Colonic mucosa (tissue), 4 donors: Measurements from ENCODE around the gene PLCL1. TPM values are rescaled to one million over a fixed set of nuclear protein-coding genes. Genes with fewer than 3 reads are reported as not detected.

ENCODE experiments used
- DNase-seq: peaks from one replicate; pipeline ENCODE4 v3.0.0-alpha.2; 2020
- H3K27ac ChIP-seq: fragments of 200-600 bp; one replicate; pipeline ENCODE4 v1.8.0; 2021
- H3K27me3 ChIP-seq: fragments of 200-600 bp; one replicate; pipeline ENCODE4 v1.8.0; 2021
- H3K36me3 ChIP-seq: fragments of 200-600 bp; one replicate; pipeline ENCODE4 v1.8.0; 2021
- H3K4me1 ChIP-seq: fragments of 200-600 bp; one replicate; pipeline ENCODE4 v1.8.0; 2021; ENCODE audit warnings: mild to moderate bottlenecking
- H3K4me3 ChIP-seq: fragments of 200-600 bp; one replicate; pipeline ENCODE4 v1.8.0; 2021
- H3K9ac ChIP-seq, 2 donors: one replicate each; pipeline ENCODE4 v1.7.0; 2013; ENCODE audit warnings: control low read depth in 2 of 2, low read depth in 2 of 2, low read length in 2 of 2
- H3K9me3 ChIP-seq: fragments of 200-600 bp; one replicate; pipeline ENCODE4 v1.8.0; 2021
- intact Hi-C: fragments of 100-400 bp; cut with DNase I; formaldehyde crosslinking; loops from one replicate; pipeline ENCODE4 v1.14.1; 2022
- total RNA-seq, 2 donors: library from RNA; stranded (reverse); fragmentation: NEBNext Ultra II Directional in 1 of 2; extraction: Animal tissue kit (Norgen Biotek cat#: 25700) in 1 of 2; gene quantifications; one replicate each; pipeline ENCODE4 v1.2.1, GENCODE V29; 2021
- TF ChIP-seq, protein P1 (sequence below): fragments of 200-600 bp; IDR thresholded peaks from one replicate; pipeline ENCODE4 v1.8.0; 2022; ENCODE audit warnings: antibody characterized with exemption, mild to moderate bottlenecking
- donor health status: healthy.
- donor health status: DM: no; HTN: no; CAD: no.
- donor health status: DM: no; HTN: no; CAD: no.

Gene PLCL1
- total RNA-seq, 2 donors from 2014 or later = 0.30 to 1.3 TPM

DNA sequence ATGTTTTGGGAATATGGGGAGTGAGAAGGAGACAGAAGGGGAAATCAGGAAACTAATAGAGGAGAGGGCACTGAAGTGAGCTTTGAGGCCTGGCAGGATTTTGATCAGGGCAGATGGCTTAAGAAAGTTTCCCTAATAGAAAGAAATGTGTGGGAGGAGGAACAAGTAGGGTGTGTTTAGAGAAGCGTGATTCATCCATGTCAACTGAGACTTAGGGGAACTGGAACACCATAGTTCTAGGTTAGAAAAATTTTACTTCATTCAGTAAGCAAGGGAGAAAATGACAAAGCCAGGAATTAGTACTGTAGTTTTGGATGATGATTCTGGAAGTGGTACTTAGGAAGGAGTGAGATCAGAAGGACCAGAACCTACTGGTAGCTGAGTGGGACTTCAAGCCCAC, 296.0 kb downstream of the PLCL1 start:
- no peak overlapping the region for H3K9ac ChIP-seq
- H3K4me3 ChIP-seq = no peak overlapping the region
- no peaks in the 10 kb centered on the region for H3K9me3 ChIP-seq
- no peak for DNase-seq
- no peaks in the 10 kb centered on the region for H3K27me3 ChIP-seq
- intact Hi-C loops = no loop called here
- H3K4me1 ChIP-seq = no peaks in the 10 kb centered on the region
- no peaks in the 10 kb centered on the region for H3K36me3 ChIP-seq
- H3K27ac ChIP-seq = no peak overlapping the region
- TF ChIP-seq, protein P1, sequence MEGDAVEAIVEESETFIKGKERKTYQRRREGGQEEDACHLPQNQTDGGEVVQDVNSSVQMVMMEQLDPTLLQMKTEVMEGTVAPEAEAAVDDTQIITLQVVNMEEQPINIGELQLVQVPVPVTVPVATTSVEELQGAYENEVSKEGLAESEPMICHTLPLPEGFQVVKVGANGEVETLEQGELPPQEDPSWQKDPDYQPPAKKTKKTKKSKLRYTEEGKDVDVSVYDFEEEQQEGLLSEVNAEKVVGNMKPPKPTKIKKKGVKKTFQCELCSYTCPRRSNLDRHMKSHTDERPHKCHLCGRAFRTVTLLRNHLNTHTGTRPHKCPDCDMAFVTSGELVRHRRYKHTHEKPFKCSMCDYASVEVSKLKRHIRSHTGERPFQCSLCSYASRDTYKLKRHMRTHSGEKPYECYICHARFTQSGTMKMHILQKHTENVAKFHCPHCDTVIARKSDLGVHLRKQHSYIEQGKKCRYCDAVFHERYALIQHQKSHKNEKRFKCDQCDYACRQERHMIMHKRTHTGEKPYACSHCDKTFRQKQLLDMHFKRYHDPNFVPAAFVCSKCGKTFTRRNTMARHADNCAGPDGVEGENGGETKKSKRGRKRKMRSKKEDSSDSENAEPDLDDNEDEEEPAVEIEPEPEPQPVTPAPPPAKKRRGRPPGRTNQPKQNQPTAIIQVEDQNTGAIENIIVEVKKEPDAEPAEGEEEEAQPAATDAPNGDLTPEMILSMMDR = no peak

DNA sequence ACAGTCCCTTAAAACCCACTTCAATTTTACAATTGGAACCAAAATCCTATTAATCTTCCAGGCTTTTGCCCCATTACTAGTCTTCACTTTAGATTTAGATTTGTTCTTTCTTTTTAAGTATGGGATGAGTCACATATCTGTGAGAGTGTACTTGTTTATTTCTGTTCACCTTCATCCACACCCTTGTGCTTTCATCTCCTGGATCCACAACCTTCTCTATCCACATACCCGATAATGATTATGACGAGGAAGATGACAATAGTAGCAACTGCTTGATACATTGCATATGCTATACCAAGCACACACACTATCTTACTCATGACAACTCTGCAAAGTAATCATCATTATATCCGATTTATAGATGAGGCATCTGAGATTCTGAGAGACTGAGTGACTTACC, 297.3 kb downstream of the PLCL1 start:
- H3K27ac ChIP-seq = no peak overlapping the region
- H3K27me3 ChIP-seq = no peaks in the 10 kb centered on the region
- H3K9ac ChIP-seq = no peak overlapping the region
- H3K9me3 ChIP-seq = no peaks in the 10 kb centered on the region
- no peak for DNase-seq
- no peak overlapping the region for H3K4me3 ChIP-seq
- intact Hi-C loops = no loop called here
- H3K4me1 ChIP-seq = no peaks in the 10 kb centered on the region
- TF ChIP-seq, protein P1 = no peak
- no peaks in the 10 kb centered on the region for H3K36me3 ChIP-seq

GRCh38 chr2:198102120-198102519, 297.7 kb downstream of the PLCL1 start:
- H3K27ac ChIP-seq = no peak overlapping the region
- H3K4me3 ChIP-seq = no peak overlapping the region
- no peaks in the 10 kb centered on the region for H3K27me3 ChIP-seq
- intact Hi-C loops = no loop called here
- H3K4me1 ChIP-seq = no peaks in the 10 kb centered on the region
- DNase-seq = no peak
- TF ChIP-seq, protein P1 = no peak
- H3K9me3 ChIP-seq = no peaks in the 10 kb centered on the region
- no peaks in the 10 kb centered on the region for H3K36me3 ChIP-seq
- H3K9ac ChIP-seq = no peak overlapping the region

GRCh38 chr2:198102856-198103255, 298.5 kb downstream of the PLCL1 start:
- no peaks in the 10 kb centered on the region for H3K4me1 ChIP-seq
- H3K36me3 ChIP-seq = no peaks in the 10 kb centered on the region
- no peak for DNase-seq
- intact Hi-C loops = no loop called here
- no peak overlapping the region for H3K4me3 ChIP-seq
- H3K27ac ChIP-seq = no peak overlapping the region
- TF ChIP-seq, protein P1 = no peak
- no peaks in the 10 kb centered on the region for H3K9me3 ChIP-seq
- H3K9ac ChIP-seq = no peak overlapping the region
- no peaks in the 10 kb centered on the region for H3K27me3 ChIP-seq

DNA sequence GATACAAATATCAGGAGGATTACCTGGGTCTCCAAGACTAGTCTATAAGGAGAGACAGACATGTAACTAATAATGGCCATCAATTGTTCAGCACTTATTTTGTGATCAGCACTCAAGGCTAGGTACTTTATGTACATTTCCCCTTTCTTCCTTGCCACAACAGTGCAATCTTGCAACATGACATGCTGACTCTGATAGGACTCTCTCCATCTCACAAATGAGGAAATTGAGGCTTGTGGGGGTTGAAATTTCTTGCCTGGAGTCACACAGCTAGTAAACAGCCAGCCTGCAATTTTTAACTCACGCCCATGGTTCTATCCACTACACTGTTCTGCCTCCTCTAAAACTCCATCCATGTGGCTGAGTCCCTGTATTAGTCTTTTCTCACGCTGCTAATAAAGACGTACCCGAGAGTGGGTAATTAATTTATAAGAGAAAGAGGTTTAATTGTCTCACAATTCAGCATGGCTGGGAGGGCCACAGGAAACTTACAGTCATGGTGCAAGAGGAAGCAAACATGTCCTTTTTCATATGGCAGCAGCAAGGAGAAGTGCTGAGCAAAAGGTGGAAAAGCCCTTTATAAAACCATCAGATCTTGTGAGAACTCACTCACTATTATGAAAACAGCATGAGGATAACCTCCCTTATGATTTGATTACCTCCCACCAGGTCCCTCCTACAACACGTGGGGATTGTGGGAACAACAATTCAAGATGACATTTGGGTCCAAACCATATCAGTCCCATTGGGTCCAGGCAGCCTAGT, 302.4 kb downstream of the PLCL1 start:
- intact Hi-C loops = no loop called here
- Histone ChIP-seq H3K9ac (no peak overlapping the region), H3K9me3 (no peaks in the 10 kb centered on the region), H3K4me3 (no peak overlapping the region), H3K36me3 (no peaks in the 10 kb centered on the region), H3K27me3 (no peaks in the 10 kb centered on the region), H3K27ac (no peak overlapping the region), H3K4me1 (no peaks in the 10 kb centered on the region)
- TF ChIP-seq, protein P1 = no peak
- no peak for DNase-seq
